ENCODE results near the gene IFITM2. TPM values are rescaled to one million over a fixed set of nuclear protein-coding genes. Genes with fewer than 3 reads are reported as not detected.
"Not testable (repeated sequence)": the region's sequence is repeated elsewhere in the genome, so short reads cannot be mapped to it uniquely, and the experiment has no call there.

The IFITM2 gene
- polyA plus RNA-seq, 1 experiment, result 219 TPM

GRCh38 chr11:324156-324555 is 16.5 kb downstream of the IFITM2 start:
- CTCF ChIA-PET, result no interaction called here
- POLR2A ChIA-PET, result interaction anchor here (1.0 kb wide), 1 partner anchor 32 kb away, joined by 4 read pairs; no protein-coding TSS in a partner anchor
- Histone ChIP-seq H3K27ac (ENCODE audit: low read depth, low read length) (no peak overlapping the region), H3K27me3 (ENCODE audit: control insufficient read depth, insufficient read depth, low read length) (no peaks in the 10 kb centered on the region), H3K4me3 (ENCODE audit: low read depth, low read length) (no peak overlapping the region), H3K9me3 (ENCODE audit: control insufficient read depth, insufficient read depth, low read length) (no peaks in the 10 kb centered on the region)
- DNase-seq (ENCODE audit: low read depth, low spot score), result no peak
- TF ChIP-seq CTCF (IDR thresholded peaks at IDR 0.05; ENCODE audit: low read depth, low read length), result no peak

GRCh38 chr11:324593-325517 is 17.2 kb downstream of the IFITM2 start:
- H3K27me3 ChIP-seq (ENCODE audit: control insufficient read depth, insufficient read depth, low read length); H3K9me3 ChIP-seq (ENCODE audit: control insufficient read depth, insufficient read depth, low read length); CTCF ChIA-PET; DNase-seq (ENCODE audit: low read depth, low spot score); H3K4me3 ChIP-seq (ENCODE audit: low read depth, low read length): not testable (repeated sequence)
- H3K27ac ChIP-seq (ENCODE audit: low read depth, low read length), result peak overlapping the region; percentile 21
- POLR2A ChIA-PET, result interaction anchor here (1.0 kb wide), 1 partner anchor 31 kb away, joined by 4 read pairs; no protein-coding TSS in a partner anchor

- POLR2A ChIA-PET, result no interaction called here
Observed at GRCh38 chr11:325796-326591, 18.4 kb downstream of the IFITM2 start.

GRCh38 chr11:326592-326841 is 18.9 kb downstream of the IFITM2 start:
- no peak for TF ChIP-seq CTCF (IDR thresholded peaks at IDR 0.05; ENCODE audit: low read depth, low read length)
- no peaks in the 10 kb centered on the region for H3K27me3 ChIP-seq (ENCODE audit: control insufficient read depth, insufficient read depth, low read length)
- no peak overlapping the region for H3K4me3 ChIP-seq (ENCODE audit: low read depth, low read length)
- no peak for DNase-seq (ENCODE audit: low read depth, low spot score)
- POLR2A ChIA-PET, result no interaction called here
- CTCF ChIA-PET, result no interaction called here
- H3K27ac ChIP-seq (ENCODE audit: low read depth, low read length), result no peak overlapping the region
- peaks cover under 1% of the 10 kb centered on the region; the same call in 1 of the 2 replicates for H3K9me3 ChIP-seq (ENCODE audit: control insufficient read depth, insufficient read depth, low read length)

More at GRCh38 chr11:325796-326591, 18.4 kb downstream of the IFITM2 start:
- CTCF ChIA-PET, result no interaction called here
- no peak for DNase-seq (ENCODE audit: low read depth, low spot score)
- Histone ChIP-seq H3K27ac (ENCODE audit: low read depth, low read length) (no peak overlapping the region), H3K9me3 (ENCODE audit: control insufficient read depth, insufficient read depth, low read length) (no peaks in the 10 kb centered on the region; the same call in 1 of the 2 replicates), H3K4me3 (ENCODE audit: low read depth, low read length) (no peak overlapping the region), H3K27me3 (ENCODE audit: control insufficient read depth, insufficient read depth, low read length) (no peaks in the 10 kb centered on the region)
- no peak for TF ChIP-seq CTCF (IDR thresholded peaks at IDR 0.05; ENCODE audit: low read depth, low read length)

- Histone ChIP-seq H3K27ac (ENCODE audit: low read depth, low read length) (no peak overlapping the region), H3K4me3 (ENCODE audit: low read depth, low read length) (no peak overlapping the region), H3K27me3 (ENCODE audit: control insufficient read depth, insufficient read depth, low read length) (no peaks in the 10 kb centered on the region), H3K9me3 (ENCODE audit: control insufficient read depth, insufficient read depth, low read length) (peaks cover 5% of the 10 kb centered on the region)
- ChIA-PET POLR2A (no interaction called here), CTCF (interaction anchor here (0.6 kb wide), 1 partner anchor 13 kb away, joined by 3 read pairs; no protein-coding TSS in a partner anchor)
- TF ChIP-seq CTCF (IDR thresholded peaks at IDR 0.05; ENCODE audit: low read depth, low read length), result no peak
- no peak for DNase-seq (ENCODE audit: low read depth, low spot score)
Observed at GRCh38 chr11:326842-327580, 19.4 kb downstream of the IFITM2 start.
